Liver (tissue), 3 donors: ENCODE measurements around the gene GAL.

Experiments used
- ATF3 ChIP-seq: IDR thresholded peaks from 2 replicates; pipeline ENCODE4 v1.6.1; 2016; ENCODE audit warnings: antibody characterized with exemption
- CTCF ChIP-seq: fragments of 150-350 bp; IDR thresholded peaks from 2 replicates; pipeline ENCODE4 v1.5.1; 2017; ENCODE audit warnings: improper control_type of control experiment, low read depth, low read length; ENCODE audit not compliant: missing input control
- EGR1 ChIP-seq, 2 donors: IDR thresholded peaks; 2 replicates each; pipeline ENCODE4 v1.6.1; 2016 to 2018; ENCODE audit warnings: antibody characterized with exemption in 2 of 2, low read depth in 2 of 2
- FOXA1 ChIP-seq: IDR thresholded peaks from 2 replicates; pipeline ENCODE4 v1.6.1; 2016; ENCODE audit warnings: antibody characterized with exemption
- GABPA ChIP-seq, 2 donors: IDR thresholded peaks in 1 of 2; conservative IDR thresholded peaks in 1 of 2; 2 replicates each; pipeline ENCODE4 v1.6.1; 2016; ENCODE audit warnings: antibody characterized with exemption in 2 of 2, mild to moderate bottlenecking in 1 of 2, moderate library complexity in 1 of 2
- JUND ChIP-seq, 2 donors: IDR thresholded peaks; 2 replicates each; pipeline ENCODE4 v1.6.1; 2016; ENCODE audit warnings: antibody characterized with exemption in 2 of 2
- MAX ChIP-seq: IDR thresholded peaks from 2 replicates; pipeline ENCODE4 v1.6.1; 2016; ENCODE audit warnings: antibody characterized with exemption
- REST ChIP-seq: IDR thresholded peaks from 2 replicates; pipeline ENCODE4 v1.6.1; 2016; ENCODE audit warnings: antibody characterized with exemption, mild to moderate bottlenecking
- RXRA ChIP-seq, 2 donors: IDR thresholded peaks; 2 replicates each; pipeline ENCODE4 v1.6.1; 2017 to 2018; ENCODE audit warnings: antibody characterized with exemption in 2 of 2, mild to moderate bottlenecking in 1 of 2
- SP1 ChIP-seq: IDR thresholded peaks from 2 replicates; pipeline ENCODE4 v1.6.1; 2018; ENCODE audit warnings: antibody characterized with exemption, mild to moderate bottlenecking
- TAF1 ChIP-seq: conservative IDR thresholded peaks from 2 replicates; pipeline ENCODE4 v1.6.1; 2016; ENCODE audit warnings: antibody characterized with exemption, mild to moderate bottlenecking
- donor health status: healthy.
- donor health status: healthy.

- TF ChIP-seq GABPA (IDR thresholded peaks at IDR 0.05 in 1 of 2, conservative IDR thresholded peaks at IDR 0.05 in 1 of 2), result no peak
- no peak for TF ChIP-seq CTCF
- no peak for TF ChIP-seq TAF1
- no peak for TF ChIP-seq JUND (IDR thresholded peaks at IDR 0.05)
- TF ChIP-seq REST, result no peak
- TF ChIP-seq RXRA (IDR thresholded peaks at IDR 0.05), result no peak
- no peak for TF ChIP-seq ATF3
- no peak for TF ChIP-seq SP1
- TF ChIP-seq FOXA1, result no peak
- TF ChIP-seq MAX, result no peak
- no peak for TF ChIP-seq EGR1 (IDR thresholded peaks at IDR 0.05; ENCODE audit: low read depth in 2 of 2)
These were observed 3.7 kb upstream of the GAL start for GRCh38 chr11:68680541-68681231.
